ENCODE data around the gene TUBB.
A peak's percentile ranks its signal among the peaks of the same experiment; 100 is the strongest.
"Not testable (repeated sequence)": the region's sequence is repeated elsewhere in the genome, so short reads cannot be mapped to it uniquely, and the experiment has no call there.

TUBB gene

DNA sequence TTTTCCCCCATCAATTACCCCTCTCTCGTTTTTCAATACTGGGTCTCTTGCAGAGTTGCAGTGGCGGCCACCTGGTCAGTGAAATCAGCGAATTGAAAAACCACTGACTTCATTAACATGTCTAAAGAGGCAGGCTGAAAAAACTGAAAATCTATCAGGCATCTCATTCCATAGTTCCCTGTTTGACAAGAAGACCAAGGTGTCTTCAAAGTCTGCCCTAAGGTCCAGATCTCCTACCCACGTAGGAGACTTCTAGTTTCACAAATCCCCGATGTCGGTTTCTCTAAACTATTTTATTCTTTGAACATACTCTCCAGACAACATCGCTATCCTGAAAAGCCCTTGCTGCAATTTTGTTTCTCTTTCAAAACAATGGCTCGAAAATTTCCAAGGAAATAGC is 796 bp upstream of the TUBB start:
- DNase-seq = no peak

DNA sequence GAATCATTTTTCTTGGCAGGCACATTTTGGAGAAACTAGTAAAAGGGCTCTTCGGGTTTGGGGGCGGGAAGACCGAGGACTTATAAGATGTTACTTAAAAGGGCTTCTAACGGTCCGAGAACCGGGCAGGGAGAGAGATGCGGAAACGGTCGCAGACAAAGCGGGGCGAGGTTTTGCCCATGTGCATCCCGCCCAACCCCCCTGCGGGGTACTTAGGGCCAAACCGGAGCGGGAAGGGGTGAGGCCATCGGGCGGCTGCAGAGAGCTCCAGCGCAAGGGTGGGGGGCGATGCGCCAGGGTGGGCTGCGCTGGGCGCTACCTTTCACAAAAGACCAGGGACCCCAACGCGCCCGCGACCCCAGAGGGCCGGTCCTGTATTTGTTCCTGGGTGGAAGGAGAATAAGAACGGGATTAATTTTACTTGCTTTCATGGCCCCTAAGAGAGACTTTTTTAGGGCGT is 616 bp downstream of the TUBB start:
- peak; percentile 51 to 65 for DNase-seq

DNA sequence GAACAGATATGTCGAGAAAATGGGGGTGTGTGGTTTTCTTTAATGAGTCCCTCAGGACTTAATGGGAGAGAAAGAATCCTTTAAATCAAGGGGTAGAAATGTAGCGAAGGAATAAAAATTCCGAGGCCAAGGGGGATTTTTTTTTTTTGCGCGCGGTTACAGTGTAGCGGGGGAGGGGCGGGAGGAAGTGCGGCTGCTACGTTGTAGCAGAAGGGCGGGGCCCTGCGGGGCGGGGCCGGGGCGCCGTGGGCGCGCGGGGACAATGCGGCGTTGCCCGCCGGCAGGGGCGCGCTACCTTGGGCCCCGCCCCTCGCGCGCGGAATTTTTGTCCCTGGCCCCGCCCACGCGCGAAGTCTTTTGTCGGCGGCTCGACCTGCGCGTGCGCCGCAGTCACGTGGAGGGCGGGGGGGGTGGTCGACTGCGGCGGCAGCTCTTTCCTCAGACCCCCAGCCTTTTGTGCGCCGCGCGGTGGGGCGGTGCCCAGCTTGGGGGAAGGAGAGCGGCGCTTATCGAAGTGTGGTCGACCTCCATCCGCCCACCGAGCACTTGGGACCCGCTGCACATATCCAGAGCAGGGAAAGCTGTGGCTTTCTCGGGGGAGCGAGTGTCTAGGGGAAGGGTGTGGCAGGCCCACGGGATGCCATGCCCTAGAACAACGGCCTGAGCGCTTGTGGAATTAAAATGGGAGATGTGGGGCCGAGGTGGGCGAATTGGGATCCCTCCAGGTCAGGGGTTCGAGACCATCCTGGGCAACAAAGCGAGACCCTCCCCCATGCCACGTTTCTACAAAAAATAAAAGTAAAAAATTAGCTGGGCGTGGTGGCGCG is 1.3 kb downstream of the TUBB start:
- DNase-seq = peak; percentile 98

DNA sequence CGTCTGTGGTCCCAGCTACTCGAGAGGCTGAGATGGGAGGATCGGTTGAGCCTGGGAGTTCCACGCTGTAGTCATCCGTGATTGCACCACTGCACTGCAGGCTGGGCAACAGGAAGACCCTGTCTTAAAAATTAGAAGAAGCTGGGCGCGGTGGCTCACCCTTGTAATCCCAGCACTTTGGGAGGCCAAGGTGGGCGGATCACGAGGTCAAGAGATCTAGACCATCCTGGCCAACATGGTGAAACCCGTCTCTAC is 1.8 kb downstream of the TUBB start:
- DNase-seq = not testable (repeated sequence)

DNA sequence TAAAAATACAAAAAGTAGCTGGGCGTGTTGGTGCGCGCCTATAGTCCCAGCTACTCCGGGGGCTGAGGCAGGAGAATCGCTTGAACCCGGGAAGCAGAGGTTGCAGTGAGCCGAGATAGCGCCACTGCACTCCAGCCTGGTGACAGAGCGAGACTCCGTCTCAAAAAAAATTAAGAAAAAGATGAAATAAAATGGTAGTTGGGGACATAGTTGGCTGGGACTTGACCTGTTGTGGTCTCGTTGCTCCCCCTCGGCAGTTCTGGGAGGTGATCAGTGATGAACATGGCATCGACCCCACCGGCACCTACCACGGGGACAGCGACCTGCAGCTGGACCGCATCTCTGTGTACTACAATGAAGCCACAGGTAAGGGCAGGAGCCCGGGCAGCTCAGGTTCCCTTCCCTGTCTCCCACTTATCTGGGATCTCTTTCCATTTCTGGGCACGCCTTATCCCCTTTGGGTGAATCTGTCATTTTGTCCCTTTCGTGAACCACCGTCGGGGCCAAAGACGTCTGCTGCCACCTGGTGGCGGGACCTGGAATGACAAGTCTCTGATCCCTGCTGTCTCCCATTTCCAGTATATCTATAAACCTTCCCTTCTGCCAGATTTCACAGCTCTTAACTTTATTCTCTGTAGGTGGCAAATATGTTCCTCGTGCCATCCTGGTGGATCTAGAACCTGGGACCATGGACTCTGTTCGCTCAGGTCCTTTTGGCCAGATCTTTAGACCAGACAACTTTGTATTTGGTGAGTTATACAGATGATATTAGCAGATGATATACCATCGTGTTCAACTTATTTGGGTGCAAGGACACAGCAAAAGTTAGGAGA is 2.3 kb downstream of the TUBB start:
- peak; percentile 77 to 86 for DNase-seq

DNA sequence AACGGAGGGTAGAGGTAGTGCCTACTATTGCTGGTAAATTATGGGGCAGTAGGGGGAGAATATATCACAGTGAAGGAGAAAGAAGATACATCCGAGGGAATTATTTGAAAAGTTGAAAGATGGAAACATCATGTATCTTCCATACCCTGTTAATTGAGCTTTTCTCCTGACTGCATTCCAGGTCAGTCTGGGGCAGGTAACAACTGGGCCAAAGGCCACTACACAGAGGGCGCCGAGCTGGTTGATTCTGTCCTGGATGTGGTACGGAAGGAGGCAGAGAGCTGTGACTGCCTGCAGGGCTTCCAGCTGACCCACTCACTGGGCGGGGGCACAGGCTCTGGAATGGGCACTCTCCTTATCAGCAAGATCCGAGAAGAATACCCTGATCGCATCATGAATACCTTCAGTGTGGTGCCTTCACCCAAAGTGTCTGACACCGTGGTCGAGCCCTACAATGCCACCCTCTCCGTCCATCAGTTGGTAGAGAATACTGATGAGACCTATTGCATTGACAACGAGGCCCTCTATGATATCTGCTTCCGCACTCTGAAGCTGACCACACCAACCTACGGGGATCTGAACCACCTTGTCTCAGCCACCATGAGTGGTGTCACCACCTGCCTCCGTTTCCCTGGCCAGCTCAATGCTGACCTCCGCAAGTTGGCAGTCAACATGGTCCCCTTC is 3.1 kb downstream of the TUBB start:
- not testable (repeated sequence) for DNase-seq

DNA sequence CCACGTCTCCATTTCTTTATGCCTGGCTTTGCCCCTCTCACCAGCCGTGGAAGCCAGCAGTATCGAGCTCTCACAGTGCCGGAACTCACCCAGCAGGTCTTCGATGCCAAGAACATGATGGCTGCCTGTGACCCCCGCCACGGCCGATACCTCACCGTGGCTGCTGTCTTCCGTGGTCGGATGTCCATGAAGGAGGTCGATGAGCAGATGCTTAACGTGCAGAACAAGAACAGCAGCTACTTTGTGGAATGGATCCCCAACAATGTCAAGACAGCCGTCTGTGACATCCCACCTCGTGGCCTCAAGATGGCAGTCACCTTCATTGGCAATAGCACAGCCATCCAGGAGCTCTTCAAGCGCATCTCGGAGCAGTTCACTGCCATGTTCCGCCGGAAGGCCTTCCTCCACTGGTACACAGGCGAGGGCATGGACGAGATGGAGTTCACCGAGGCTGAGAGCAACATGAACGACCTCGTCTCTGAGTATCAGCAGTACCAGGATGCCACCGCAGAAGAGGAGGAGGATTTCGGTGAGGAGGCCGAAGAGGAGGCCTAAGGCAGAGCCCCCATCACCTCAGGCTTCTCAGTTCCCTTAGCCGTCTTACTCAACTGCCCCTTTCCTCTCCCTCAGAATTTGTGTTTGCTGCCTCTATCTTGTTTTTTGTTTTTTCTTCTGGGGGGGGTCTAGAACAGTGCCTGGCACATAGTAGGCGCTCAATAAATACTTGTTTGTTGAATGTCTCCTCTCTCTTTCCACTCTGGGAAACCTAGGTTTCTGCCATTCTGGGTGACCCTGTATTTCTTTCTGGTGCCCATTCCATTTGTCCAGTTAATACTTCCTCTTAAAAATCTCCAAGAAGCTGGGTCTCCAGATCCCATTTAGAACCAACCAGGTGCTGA is 3.9 kb downstream of the TUBB start:
- DNase-seq = not testable (repeated sequence)

DNA sequence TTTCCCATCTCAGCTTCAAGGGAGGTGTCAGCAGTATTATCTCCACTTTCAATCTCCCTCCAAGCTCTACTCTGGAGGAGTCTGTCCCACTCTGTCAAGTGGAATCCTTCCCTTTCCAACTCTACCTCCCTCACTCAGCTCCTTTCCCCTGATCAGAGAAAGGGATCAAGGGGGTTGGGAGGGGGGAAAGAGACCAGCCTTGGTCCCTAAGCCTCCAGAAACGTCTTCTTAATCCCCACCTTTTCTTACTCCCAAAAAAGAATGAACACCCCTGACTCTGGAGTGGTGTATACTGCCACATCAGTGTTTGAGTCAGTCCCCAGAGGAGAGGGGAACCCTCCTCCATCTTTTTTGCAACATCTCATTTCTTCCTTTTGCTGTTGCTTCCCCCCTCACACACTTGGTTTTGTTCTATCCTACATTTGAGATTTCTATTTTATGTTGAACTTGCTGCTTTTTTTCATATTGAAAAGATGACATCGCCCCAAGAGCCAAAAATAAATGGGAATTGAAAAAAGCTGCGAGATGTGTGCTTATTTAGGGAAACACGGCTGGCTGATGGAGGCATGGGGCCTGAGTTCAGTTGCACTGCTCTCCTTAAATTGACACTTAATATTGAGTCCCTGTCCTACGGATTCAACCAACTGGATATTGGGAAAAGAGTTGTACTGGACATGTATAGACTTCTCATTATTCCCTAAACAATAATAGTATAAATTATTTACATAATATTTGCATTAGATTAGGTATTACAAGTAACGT is 4.9 kb downstream of the TUBB start:
- no peak for DNase-seq

DNA sequence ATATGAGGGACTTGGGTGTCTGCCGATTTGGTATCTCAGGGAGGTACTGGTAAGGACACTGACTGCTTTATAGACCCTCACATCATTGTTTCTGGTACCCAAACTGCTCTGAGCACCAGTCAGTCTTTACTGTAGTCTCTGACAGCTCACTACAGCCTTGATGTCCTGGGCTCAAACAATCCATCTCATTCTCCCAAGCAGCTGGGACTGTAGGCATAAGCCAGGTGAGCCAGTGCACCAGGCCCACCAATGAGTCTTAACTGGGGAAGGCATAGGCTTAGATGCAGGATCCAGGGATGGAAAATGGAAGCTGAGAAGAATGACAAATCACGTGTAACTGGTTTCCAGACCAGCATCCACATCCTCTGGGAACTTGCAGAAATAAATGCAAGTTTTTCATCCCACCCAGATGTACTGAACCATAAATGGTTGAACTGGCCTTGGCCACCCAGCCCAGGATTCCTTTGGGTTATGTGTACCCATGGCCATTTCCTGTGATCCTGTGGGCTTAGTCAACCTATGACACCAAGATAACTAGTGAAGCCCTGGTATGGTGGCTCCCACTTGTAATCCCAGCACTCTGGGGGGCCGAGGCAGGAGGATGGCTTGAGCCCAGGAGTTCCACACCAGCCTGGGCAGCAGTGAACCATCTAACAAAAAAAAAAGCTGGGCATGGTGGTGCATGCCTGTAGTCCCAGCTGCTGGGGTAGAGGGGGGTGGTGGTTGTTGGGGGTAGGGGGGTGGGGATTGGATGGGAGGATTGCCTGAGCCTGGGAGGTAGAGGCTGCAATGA is 5.8 kb downstream of the TUBB start:
- no peak for DNase-seq

DNA sequence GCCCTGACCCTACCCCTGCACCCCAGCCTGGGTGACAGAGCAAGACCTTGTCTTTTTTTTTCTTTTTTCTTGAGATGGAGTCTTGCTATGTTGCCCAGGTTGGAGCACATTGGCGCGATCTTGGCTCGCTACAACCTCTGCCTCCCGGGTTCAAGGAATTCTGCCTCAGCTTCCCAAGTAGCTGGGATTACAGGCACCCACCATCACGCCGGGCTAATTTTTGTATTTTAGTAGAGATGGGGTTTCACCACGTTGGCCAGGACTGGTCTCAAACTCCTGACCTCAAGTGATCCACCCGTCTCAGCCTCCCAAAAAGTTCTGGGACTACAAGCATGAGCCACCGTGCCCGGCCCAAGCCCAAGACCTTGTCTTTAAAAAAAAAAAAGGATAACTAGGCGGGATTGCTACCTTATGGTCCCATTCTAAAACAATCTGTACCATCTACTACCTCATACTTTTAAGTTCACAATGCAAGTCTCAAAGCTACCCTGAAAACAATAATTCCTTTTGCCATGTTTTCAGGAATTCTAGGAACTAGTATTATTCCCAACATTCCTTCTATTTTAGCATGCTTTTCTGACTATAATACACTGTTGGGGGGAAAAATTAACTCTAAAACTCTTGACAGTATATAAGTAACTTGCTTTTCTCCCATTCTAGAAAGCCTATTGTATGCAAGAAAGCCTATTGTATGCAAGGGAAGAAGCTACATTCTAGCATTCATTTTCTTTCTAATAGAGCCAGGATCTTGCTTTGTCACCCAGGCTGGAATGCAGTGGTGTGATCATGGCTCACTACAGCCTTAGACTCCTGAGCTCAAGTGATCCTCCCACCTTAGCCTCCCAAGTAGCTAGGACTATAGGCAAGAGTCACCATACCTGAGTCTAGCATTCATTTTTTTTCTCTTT is 6.6 kb downstream of the TUBB start:
- no peak for DNase-seq

DNA sequence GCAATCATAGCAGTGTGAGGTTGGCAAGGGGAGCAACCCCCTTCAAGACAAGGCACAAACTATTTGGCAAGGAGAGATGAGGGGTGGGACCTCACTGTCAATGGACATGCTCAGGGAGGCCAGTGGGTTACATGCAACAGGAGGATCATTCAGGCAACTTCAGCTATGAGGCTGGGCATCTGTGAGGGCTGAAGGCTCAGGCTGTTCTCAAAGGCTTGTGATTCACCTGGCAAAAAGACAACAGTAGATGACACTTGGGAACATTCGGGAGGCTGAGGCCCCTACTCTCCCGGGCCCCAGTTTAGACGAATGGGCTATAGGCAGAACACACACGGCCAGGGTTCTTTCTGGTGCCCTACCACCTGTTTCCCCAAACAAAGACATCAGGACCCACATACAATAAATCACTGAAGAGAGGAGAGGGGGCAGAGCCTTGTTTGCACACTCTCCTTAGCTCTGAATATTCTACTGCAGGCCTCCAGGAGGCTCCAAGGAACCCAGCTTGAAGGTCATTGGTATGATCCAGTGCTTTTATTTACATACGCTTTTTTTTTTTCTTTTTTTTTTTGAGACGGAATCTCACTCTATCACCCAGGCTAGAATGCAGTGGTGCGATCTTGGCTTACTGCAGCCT is 7.9 kb downstream of the TUBB start:
- DNase-seq = no peak

DNA sequence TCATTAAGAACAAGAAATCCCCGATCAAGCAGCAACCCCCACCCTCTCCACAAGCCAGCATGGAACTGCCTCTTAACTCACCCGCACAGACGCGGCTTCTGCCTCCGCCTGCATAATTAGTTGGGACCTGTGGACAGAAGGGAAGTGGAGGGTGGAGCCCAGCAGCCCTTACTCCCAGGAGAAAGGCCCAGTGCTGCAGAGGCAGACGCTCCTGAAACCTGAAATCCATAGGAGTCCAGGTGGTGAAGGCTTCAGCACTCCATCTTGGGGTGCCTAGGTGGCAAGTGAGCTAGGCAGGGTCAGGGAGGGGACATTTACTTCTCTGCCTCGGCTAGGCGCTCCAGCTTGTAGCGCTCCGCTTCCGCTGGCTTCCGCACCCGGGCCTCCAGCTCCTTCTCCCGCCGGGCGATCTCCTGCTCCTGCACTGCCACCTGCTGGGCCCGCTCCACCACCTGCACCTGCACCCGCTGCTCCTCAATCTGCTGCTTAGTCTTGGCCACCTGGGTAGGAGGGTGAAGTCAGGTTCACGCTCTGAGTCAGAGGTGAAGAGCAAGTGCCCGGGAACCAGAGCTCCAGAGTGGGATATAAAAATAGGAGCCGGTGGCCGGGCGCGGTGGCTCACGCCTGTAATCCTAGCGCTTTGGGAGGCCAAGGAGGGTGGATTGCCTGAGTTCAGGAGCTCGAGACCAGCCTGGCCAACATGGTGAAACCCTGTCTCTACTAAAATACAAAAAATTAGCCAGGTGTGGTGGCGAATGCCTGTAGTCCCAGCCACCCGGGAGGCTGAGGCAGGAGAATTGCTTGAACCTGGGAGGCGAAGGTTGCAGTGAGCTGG is 10.7 kb downstream of the TUBB start:
- peak; percentile 84 to 86 for DNase-seq

DNA sequence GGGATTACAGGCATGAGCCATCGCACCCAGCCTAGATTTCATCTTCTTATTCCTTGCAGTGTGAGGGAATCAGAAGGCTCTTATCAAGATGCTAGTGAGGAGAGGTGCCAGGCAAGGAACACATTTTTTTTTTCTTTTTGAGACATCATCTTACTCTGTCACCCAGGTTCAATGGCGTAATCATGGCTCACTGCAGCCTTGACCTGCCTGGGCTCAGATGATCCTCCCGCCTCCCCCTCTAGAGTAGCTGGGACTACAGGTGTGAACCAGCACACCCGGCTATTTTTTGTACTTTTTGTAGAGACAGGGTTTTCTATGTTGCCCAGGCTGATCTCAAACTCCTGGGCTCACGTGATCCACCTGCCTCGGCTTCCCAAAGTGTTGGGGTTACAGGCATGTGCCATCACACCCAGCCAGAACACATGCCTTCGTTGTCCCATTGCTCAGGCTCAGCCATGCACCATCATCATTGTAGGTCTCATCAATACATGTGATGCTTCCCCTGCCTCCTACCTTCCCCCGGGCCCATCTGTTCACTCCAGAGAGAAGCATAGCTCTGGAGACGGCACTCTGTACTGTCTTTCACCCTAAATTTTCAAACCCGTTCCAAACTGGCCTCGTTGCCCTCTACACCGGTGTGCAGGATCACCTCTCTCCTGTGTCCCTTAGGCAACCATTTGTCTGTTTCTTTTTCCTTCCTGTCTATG is 12.2 kb downstream of the TUBB start:
- DNase-seq = no peak

DNA sequence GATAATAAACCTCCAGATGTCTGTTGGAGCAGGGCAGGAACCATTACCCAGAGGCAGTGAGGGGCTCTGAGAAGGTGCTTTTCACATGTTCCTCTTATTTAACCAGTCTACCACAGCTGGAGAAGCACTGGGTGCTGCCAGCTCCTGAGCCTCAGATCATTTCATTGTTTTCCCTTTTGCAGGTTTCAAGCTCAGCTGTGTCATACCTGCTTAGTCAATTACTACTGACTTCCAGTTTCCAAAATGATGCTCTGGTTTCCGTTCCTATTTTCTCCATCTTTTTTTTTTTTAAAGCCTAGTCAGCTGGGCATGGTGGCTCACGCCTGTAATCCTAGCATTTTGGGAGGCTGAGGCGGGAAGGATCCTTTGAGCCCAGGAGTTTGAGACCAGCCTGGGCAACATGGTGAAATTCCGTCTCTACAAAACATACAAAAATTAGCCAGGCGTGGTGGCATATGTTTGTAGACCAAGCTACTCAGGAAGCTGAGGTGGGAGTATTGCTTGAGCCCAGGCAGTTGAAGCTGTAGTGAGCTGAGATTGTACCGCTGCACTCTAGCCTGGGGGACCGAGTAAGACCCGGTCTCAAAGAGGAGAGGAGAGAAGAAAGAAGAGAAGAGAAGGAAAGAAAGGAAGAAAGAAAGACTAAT is 15.6 kb downstream of the TUBB start:
- DNase-seq = no peak

DNA sequence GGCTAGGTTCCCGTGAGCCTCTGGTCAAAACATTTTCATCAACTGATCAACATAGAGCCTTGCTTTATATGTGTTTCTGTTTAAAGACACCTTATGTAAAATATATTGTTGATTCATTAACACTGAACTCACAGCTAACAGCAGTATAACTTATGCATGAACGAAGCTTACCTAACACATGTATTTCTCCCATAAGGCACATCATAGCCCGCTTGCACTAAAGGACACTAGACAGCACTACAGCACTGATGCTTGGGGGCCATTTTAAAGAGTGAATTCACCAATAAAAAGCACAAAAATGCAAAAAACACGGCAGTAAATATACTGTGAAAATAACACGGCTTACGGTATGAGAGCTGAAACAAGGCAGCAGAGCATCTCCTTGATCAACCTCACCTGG is 18.4 kb downstream of the TUBB start:
- no peak for DNase-seq

DNA sequence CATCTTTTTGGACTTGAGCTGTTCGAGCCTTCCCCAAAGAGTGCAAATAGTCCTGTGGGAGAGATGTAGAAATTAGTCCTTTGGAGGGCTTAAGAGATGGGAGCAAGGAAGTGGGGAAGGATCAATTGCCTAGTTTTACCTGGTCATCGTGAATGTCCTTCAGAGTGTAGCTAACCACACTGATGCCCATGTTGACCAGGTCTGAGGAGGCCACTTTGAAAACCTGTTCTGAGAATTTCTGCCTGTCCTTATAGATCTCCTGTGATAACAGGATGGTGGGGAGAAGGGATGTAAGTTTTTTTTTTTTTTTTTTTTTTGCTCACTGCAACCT is 20.4 kb downstream of the TUBB start:
- DNase-seq = no peak

DNA sequence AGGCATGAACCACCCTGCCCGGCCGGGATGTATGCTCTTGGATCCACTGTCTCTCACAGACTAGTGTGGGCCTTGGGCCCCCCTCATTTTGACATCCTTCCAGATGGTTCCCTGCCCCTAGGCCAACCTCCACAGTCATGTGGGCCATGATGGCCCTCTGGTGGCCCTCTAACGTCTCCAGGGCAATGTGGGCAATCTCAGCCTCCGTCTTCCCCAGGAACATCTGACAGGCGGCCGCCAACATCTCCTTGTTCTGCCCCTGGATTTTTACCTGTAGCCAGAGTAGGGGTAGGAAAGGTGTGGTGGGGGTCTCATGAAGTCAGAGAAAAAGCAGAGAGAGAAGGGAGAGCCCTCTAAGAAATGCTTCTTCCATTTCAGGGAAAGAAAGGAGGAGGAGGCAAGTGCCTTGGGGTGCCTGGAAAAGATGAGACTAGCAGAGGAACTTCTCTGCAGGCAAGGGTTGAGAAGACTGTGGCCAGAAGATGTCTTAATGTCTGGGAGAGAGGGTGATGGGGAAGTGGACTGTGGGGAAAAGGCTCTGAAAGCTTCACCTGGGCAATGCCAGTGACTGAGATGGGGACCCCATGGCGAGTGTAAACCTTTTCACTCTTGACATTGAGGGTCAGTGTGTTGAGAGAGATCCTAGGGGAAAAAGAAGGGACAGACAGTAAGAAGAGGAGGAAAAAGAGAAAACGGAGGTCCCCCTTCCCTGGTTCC is 21.1 kb downstream of the TUBB start:
- peak in 1 of 2 donors; percentile 45 for DNase-seq
